K562 (cell line): Measurements from ENCODE around the gene UVRAG.

ENCODE experiments used
- CHD2 ChIP-seq: IDR thresholded peaks from 2 replicates; pipeline ENCODE4 v1.6.1; 2011; ENCODE audit warnings: low read depth, low read length
- JUND ChIP-seq, 2 experiments: IDR thresholded peaks; 2 replicates in 1 of 2; 3 replicates in 1 of 2; pipeline ENCODE4 v1.6.1; 2011; ENCODE audit warnings: borderline replicate concordance in 2 of 2, low read depth in 2 of 2, low read length in 2 of 2, improper control_type of control experiment in 1 of 2, missing biosample characterization in 1 of 2, missing genetic modification characterization in 1 of 2, missing genetic modification reagents in 1 of 2
- KDM1A ChIP-seq, 2 experiments: fragments of 450-650 bp; IDR thresholded peaks; 2 replicates each; pipeline ENCODE4 v1.6.1; 2016; ENCODE audit warnings: mild to moderate bottlenecking in 2 of 2
- KLF6 ChIP-seq: fragments of 250-450 bp; sonication (Bioruptor Pico); IDR thresholded peaks from 2 replicates; pipeline ENCODE4 v1.4.0; 2020; ENCODE audit warnings: mild to moderate bottlenecking, moderate library complexity, borderline replicate concordance
- MTA1 ChIP-seq: fragments of 450-650 bp; IDR thresholded peaks from 2 replicates; pipeline ENCODE4 v1.6.1; 2017; ENCODE audit warnings: borderline replicate concordance
- NFIC ChIP-seq: fragments of 450-650 bp; IDR thresholded peaks from 2 replicates; pipeline ENCODE4 v1.6.1; 2017; ENCODE audit warnings: mild to moderate bottlenecking, inconsistent platforms
- POLR2A ChIP-seq: fragments of 450-650 bp; conservative IDR thresholded peaks from 2 replicates; pipeline ENCODE4 v1.6.1; 2016
- ZNF780A ChIP-seq: fragments of 250-450 bp; sonication (Bioruptor Pico); IDR thresholded peaks from 2 replicates; pipeline ENCODE4 v1.5.0; 2021; ENCODE audit warnings: mild to moderate bottlenecking
- ZSCAN29 ChIP-seq: fragments of 450-650 bp; IDR thresholded peaks from 2 replicates; pipeline ENCODE4 v1.6.1; 2017
- TF ChIP-seq, protein P1 (sequence below): fragments of 450-650 bp; formaldehyde crosslinking; IDR thresholded peaks from 2 replicates; pipeline ENCODE4 v1.4.0; 2020; ENCODE audit warnings: mild to moderate bottlenecking, moderate library complexity
- TF ChIP-seq, protein P2 (sequence below), 3 experiments: IDR thresholded peaks in 2 of 3; conservative IDR thresholded peaks in 1 of 3; 2 replicates each; pipeline ENCODE4 v1.5.1; 2011 to 2012; ENCODE audit warnings: low read length in 3 of 3, mild to moderate bottlenecking in 3 of 3, control low read depth in 2 of 3, improper control_type of control experiment in 1 of 3, inconsistent platforms in 1 of 3, low read depth in 1 of 3, mixed read lengths in 1 of 3, moderate library complexity in 1 of 3; ENCODE audit not compliant: insufficient read depth in 2 of 3
- TF ChIP-seq, protein P3 (sequence below): sonication (generic); formaldehyde crosslinking; IDR thresholded peaks from 2 replicates; pipeline ENCODE4 v1.9.0; 2022; ENCODE audit warnings: mild to moderate bottlenecking, missing genetic modification reagents

DNA sequence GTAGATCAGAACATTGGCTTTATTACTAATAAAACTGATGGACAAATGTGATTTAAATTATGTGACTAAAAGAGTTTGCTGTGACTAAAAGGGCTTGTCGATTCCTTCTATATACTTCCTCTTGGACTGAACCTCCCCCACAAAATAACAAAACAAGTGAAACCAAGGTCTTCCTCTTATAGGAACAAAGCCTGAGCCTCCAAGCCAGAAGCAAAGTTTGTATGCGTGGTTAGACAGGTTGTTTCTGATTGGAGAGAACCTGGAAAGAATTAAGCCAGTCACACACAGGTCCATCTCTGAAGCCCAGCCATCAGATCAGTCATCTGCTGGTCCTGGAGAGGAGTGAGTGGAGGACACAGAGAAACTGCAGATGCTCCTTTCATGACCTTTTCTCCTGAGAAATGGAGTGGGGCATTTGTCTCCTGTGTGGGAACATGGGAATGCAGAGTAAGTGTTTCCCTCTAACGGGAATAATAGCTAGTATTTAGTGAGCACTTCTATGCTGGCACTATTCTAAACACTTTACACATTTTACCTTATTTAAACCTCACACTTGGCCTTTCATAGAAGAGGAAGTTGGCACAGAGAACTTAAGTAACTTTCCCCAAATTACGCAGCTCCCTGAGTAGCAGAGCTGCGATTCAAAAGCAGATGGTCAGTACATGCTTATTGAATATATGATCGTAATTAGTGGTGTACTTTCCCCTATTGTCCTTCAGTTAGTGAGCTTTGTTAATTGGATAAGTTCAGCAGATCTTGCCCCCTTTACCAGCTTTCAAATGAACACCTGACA lies 77.1 kb downstream of the UVRAG start:
- TF ChIP-seq, protein P1, sequence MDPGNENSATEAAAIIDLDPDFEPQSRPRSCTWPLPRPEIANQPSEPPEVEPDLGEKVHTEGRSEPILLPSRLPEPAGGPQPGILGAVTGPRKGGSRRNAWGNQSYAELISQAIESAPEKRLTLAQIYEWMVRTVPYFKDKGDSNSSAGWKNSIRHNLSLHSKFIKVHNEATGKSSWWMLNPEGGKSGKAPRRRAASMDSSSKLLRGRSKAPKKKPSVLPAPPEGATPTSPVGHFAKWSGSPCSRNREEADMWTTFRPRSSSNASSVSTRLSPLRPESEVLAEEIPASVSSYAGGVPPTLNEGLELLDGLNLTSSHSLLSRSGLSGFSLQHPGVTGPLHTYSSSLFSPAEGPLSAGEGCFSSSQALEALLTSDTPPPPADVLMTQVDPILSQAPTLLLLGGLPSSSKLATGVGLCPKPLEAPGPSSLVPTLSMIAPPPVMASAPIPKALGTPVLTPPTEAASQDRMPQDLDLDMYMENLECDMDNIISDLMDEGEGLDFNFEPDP (CRISPR knock-in tag): no peak
- TF ChIP-seq MTA1 (no peak), CHD2 (no peak), ZSCAN29 (no peak), NFIC (no peak), JUND (IDR thresholded peaks at IDR 0.05; ENCODE audit: borderline replicate concordance, low read depth, low read length) (no peak), JUND (tag; IDR thresholded peaks at IDR 0.05; ENCODE audit: borderline replicate concordance, low read depth, low read length) (no peak), KDM1A (IDR thresholded peaks at IDR 0.05) (no peak), KLF6 (CRISPR knock-in tag) (no peak), POLR2A (no peak), ZNF780A (CRISPR knock-in tag) (no peak)
- TF ChIP-seq, protein P2, sequence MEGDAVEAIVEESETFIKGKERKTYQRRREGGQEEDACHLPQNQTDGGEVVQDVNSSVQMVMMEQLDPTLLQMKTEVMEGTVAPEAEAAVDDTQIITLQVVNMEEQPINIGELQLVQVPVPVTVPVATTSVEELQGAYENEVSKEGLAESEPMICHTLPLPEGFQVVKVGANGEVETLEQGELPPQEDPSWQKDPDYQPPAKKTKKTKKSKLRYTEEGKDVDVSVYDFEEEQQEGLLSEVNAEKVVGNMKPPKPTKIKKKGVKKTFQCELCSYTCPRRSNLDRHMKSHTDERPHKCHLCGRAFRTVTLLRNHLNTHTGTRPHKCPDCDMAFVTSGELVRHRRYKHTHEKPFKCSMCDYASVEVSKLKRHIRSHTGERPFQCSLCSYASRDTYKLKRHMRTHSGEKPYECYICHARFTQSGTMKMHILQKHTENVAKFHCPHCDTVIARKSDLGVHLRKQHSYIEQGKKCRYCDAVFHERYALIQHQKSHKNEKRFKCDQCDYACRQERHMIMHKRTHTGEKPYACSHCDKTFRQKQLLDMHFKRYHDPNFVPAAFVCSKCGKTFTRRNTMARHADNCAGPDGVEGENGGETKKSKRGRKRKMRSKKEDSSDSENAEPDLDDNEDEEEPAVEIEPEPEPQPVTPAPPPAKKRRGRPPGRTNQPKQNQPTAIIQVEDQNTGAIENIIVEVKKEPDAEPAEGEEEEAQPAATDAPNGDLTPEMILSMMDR (IDR thresholded peaks at IDR 0.05 in 2 of 3, conservative IDR thresholded peaks at IDR 0.05 in 1 of 3; ENCODE audit: insufficient read depth in 2 of 3, low read depth in 1 of 3, low read length in 3 of 3): no peak
- TF ChIP-seq, protein P3, sequence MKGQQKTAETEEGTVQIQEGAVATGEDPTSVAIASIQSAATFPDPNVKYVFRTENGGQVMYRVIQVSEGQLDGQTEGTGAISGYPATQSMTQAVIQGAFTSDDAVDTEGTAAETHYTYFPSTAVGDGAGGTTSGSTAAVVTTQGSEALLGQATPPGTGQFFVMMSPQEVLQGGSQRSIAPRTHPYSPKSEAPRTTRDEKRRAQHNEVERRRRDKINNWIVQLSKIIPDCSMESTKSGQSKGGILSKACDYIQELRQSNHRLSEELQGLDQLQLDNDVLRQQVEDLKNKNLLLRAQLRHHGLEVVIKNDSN (CRISPR knock-in tag): no peak
